Cardiac ventricle fibroblast (primary cell): ENCODE data around the gene OSCAR. TPM values are rescaled to one million over a fixed set of nuclear protein-coding genes. Genes with fewer than 3 reads are reported as not detected.

Experiments
- total RNA-seq: library from RNA; depleted of rRNA; stranded (reverse); fragments of >200 nt; gene quantifications from 2 replicates; pipeline ENCODE4 v1.2.3, GENCODE V29; 2015

OSCAR gene, protein sequence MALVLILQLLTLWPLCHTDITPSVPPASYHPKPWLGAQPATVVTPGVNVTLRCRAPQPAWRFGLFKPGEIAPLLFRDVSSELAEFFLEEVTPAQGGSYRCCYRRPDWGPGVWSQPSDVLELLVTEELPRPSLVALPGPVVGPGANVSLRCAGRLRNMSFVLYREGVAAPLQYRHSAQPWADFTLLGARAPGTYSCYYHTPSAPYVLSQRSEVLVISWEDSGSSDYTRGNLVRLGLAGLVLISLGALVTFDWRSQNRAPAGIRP
- 0.69 TPM in 1 of 2 replicates, not detected in the other for total RNA-seq

GRCh38 chr19:54100561-54100960 lies at the start of gene OSCAR:
Gene OSCAR, minus strand, starts transcription at chr19:54100803. Its CDS starts 11 bp downstream, at chr19:54100792.

DNA sequence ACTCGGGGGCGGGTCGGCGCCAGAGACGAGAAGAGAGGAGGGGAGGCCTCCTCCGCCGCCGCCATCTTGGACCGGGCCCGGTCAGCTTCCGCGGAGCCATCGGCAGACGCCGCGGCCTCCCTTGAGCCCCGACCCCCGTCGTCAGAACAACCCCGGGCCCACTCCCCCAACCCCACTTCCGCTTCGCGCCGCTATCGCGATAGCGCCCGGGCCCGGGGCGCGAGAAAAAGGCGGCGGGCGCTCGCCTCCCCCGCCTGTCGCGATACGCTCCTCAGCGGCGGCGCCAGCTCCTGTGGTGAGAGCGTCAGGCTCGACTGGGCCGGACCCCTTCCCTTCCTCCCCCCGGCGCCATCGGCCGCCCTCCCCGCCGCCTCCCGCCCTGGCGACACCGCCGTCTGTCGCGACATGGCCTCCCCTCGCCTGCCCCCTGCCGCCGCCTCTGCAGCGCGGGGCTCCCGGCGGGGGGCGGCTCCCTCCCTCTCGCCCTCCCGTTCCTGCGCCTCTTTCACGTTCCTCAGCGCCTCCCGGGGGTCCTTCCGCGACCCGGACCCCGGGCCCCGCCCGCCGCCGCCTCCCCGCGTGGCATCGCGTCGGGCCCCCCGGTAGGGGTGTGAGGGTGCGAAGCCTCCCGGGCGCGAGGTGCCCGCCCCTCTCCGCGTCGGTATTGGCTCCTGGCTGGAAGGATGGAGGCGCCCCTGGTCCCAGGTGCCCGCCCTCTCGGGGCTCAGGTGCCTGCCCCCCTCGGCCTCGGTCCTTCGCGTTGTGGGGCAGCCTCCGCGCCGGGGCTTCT lies 37.3 kb upstream of the OSCAR start, which contains the start of gene CNOT3:
Gene CNOT3, plus strand, starts transcription at position 64 of the 790 bp plus-strand sequence. CDS start 5,217 bp downstream, outside the sequence.

GRCh38 chr19:54115109-54116063 lies 14.8 kb upstream of the OSCAR start, which contains the start of the genes PRPF31 and TFPT:
Gene PRPF31, plus strand, starts transcription at chr19:54115754. Its CDS starts 2,525 bp downstream, at chr19:54118279.
Gene TFPT, minus strand, starts transcription at chr19:54115657. Its CDS starts 388 bp downstream, at chr19:54115269.

GRCh38 chr19:54102421-54103169 lies 2.0 kb upstream of the OSCAR start, which contains the start of gene NDUFA3:
Gene NDUFA3, plus strand, starts transcription at chr19:54102855. Its CDS starts 24 bp downstream, at chr19:54102879.

DNA sequence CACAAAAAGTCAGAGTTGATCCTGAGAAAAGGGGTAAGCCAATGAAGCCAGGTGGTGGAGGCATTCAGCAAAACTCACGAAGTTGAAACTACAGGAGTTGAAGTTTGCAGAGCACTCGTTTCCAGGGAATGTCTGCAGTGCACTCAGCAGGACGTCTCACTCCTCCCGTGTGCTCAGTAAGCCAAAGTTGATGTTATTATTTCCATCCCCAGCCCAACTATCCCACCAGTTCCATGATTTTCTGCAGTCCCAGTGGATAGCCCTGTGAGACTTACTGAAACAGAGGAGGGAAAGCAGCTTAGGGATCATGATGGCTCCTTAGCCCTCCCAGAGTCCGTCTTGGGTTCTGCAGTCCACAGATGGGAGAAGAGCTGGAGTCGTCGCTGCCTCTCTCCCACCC lies 19.6 kb downstream of the OSCAR start, which contains the start of gene TARM1:
Gene TARM1, minus strand, starts transcription at position 334 of the 400 bp plus-strand sequence. Its CDS starts 25 bp downstream, at position 309.

DNA sequence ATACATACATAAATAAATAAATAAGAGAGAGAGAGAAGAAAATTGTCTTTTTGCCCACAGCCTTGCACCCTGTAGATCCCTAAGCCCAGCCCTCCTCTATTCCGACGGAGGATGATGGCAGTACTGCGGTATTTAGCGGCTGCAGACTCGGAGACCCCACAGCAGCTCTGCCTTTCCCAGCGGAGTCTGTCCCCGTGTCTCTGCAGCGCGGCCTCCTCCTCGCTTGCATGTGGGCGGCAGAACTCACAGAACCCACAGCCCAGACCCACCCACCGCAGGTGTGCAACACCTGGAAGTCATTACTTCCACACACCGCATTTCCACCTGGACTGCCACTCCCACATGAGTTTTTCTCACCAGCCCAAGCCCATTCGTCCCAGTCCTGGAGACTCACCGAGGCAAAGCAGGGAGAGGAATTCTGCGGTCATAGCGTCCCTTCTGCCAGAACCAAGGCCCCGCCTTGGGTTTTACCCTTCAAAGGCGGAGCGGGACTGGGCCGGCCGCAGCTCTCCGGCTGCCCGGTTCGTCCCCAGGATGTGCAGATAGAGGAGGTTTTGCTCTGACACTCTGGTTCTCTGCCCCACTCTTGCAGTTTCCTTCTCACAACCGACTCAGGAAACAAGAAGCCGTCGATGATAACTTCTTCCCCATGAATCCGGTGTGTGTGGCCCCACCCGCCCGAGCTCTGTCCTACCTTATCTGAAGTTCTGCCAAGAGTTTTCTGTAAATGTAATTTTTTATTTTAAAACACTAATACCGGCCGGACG lies 37.1 kb downstream of the OSCAR start, which contains the start of gene VSTM1:
Gene VSTM1, minus strand, starts transcription at position 548 of the 767 bp plus-strand sequence. Its CDS starts 120 bp downstream, at position 428.

Other genes starting within 250 kb of the OSCAR start
- gene MYADM, start 232.9 kb downstream of the OSCAR start, total RNA-seq, result 41.5 and 49.5 TPM in 2 replicates
- gene PRKCG, start 218.6 kb downstream of the OSCAR start, total RNA-seq, result not detected in 2 replicates
- 3.5 and 9.0 TPM in 2 replicates for gene CACNG7, start 191.5 kb downstream of the OSCAR start, total RNA-seq
- gene CACNG8, start 137.9 kb downstream of the OSCAR start, total RNA-seq, result 0.39 and 1.1 TPM in 2 replicates
- 0.68 and 1.8 TPM in 2 replicates for gene CACNG6, start 109.2 kb downstream of the OSCAR start, total RNA-seq
- not detected in 2 replicates for gene VSTM1, start 36.9 kb downstream of the OSCAR start, total RNA-seq
- not detected in 2 replicates for gene TARM1, start 19.4 kb downstream of the OSCAR start, total RNA-seq
- 5.2 and 6.7 TPM in 2 replicates for gene NDUFA3, start 2.1 kb upstream of the OSCAR start, total RNA-seq
- gene TFPT, start 14.9 kb upstream of the OSCAR start, total RNA-seq, result 16.7 and 22.3 TPM in 2 replicates
- gene PRPF31, start 15.0 kb upstream of the OSCAR start, total RNA-seq, result 38.3 and 47.2 TPM in 2 replicates
- 29.0 and 71.3 TPM in 2 replicates for gene CNOT3, start 37.0 kb upstream of the OSCAR start, total RNA-seq
- gene LENG1, start 58.9 kb upstream of the OSCAR start, total RNA-seq, result 2.6 and 4.3 TPM in 2 replicates
- 0.44 TPM in 1 of 2 replicates, not detected in the other for gene TMC4, start 72.4 kb upstream of the OSCAR start, total RNA-seq
- gene MBOAT7, start 88.8 kb upstream of the OSCAR start, total RNA-seq, result 146 and 153 TPM in 2 replicates
- gene TSEN34, start 90.5 kb upstream of the OSCAR start, total RNA-seq, result 114 and 134 TPM in 2 replicates
- gene RPS9, start 100.1 kb upstream of the OSCAR start, total RNA-seq, result 2,120 and 2,256 TPM in 2 replicates
- not detected in 2 replicates for gene LILRB3, start 122.2 kb upstream of the OSCAR start, total RNA-seq
- gene LILRA6, start 142.0 kb upstream of the OSCAR start, total RNA-seq, result not detected in 2 replicates
- gene LILRB5, start 156.5 kb upstream of the OSCAR start, total RNA-seq, result not detected in 2 replicates
- not detected in 2 replicates for gene LILRB2, start 180.3 kb upstream of the OSCAR start, total RNA-seq
- not detected in 2 replicates for gene LILRA5, start 212.4 kb upstream of the OSCAR start, total RNA-seq
- gene LILRA4, start 238.4 kb upstream of the OSCAR start, total RNA-seq, result not detected in 2 replicates